GM19468 (cell line): ENCODE data around the gene USP13.
"Not testable (repeated sequence)": the region's sequence is repeated elsewhere in the genome, so short reads cannot be mapped to it uniquely, and the experiment has no call there.

Experiments used
- ATAC-seq: cut with Tn5 transposase; IDR thresholded peaks from one replicate; pipeline ENCODE4 v1.9.1; 2021; ENCODE audit warnings: mild to moderate bottlenecking, moderate library complexity, moderate number of reproducible peaks; ENCODE audit not compliant: unreplicated experiment; ENCODE audit errors: extremely low read depth

Gene USP13

GRCh38 chr3:179772297-179772696 lies 119.5 kb downstream of the USP13 start:
- no peak for ATAC-seq

- ATAC-seq: no peak
Observed at GRCh38 chr3:179775416-179776122, 122.7 kb downstream of the USP13 start.

- not testable (repeated sequence) for ATAC-seq
Observed at GRCh38 chr3:179782841-179783240, 130.0 kb downstream of the USP13 start.

- ATAC-seq: no peak
Observed at GRCh38 chr3:179788996-179789395, 136.2 kb downstream of the USP13 start.

- ATAC-seq: no peak
Observed at GRCh38 chr3:179791793-179792192, 139.0 kb downstream of the USP13 start.

GRCh38 chr3:179794355-179794754 lies 141.5 kb downstream of the USP13 start:
- no peak for ATAC-seq

- no peak for ATAC-seq
Observed at GRCh38 chr3:179796421-179796820, 143.6 kb downstream of the USP13 start.

- ATAC-seq: no peak
Observed at GRCh38 chr3:179797192-179797591, 144.4 kb downstream of the USP13 start.

GRCh38 chr3:179801263-179801662 lies 148.4 kb downstream of the USP13 start:
- ATAC-seq: no peak

GRCh38 chr3:179801856-179802255 lies 149.0 kb downstream of the USP13 start:
- ATAC-seq: no peak

- ATAC-seq: no peak
Observed at GRCh38 chr3:179806177-179806576, 153.3 kb downstream of the USP13 start.

GRCh38 chr3:179807588-179807987 lies 154.7 kb downstream of the USP13 start:
- no peak for ATAC-seq

- no peak for ATAC-seq
Observed at GRCh38 chr3:179809639-179810038, 156.8 kb downstream of the USP13 start.

- peak; percentile 82 for ATAC-seq
Observed at GRCh38 chr3:179811321-179812095, 158.7 kb downstream of the USP13 start.

- ATAC-seq: no peak
Observed at GRCh38 chr3:179812096-179812382, 159.2 kb downstream of the USP13 start.

- no peak for ATAC-seq
Observed at GRCh38 chr3:179819379-179819778, 166.5 kb downstream of the USP13 start.

- ATAC-seq: no peak
Observed at GRCh38 chr3:179822296-179822695, 169.5 kb downstream of the USP13 start.

- ATAC-seq: no peak
Observed at GRCh38 chr3:179825527-179826246, 172.8 kb downstream of the USP13 start.

GRCh38 chr3:179826247-179826637 lies 173.4 kb downstream of the USP13 start:
- no peak for ATAC-seq

- ATAC-seq: no peak
Observed at GRCh38 chr3:179828738-179829137, 175.9 kb downstream of the USP13 start.

- no peak for ATAC-seq
Observed at GRCh38 chr3:179829401-179829800, 176.6 kb downstream of the USP13 start.
